ENCODE measurements around the gene NAGA.

- TF ChIP-seq CTCF (IDR thresholded peaks at IDR 0.05) = no peak
- no peak for TF ChIP-seq POLR2AphosphoS5 (IDR thresholded peaks at IDR 0.05)
These were observed 10.1 kb downstream of the NAGA start for GRCh38 chr22:42060489-42060888.
